Astrocyte of the hippocampus (primary cell): Measurements from ENCODE around the gene IRF2BP2.
"Not testable (repeated sequence)": the region's sequence is repeated elsewhere in the genome, so short reads cannot be mapped to it uniquely, and the experiment has no call there.

ENCODE experiments used
- DNase-seq: peaks from one replicate; pipeline ENCODE4 v3.0.0; 2011; ENCODE audit warnings: low read depth, low spot score

IRF2BP2 gene

DNA sequence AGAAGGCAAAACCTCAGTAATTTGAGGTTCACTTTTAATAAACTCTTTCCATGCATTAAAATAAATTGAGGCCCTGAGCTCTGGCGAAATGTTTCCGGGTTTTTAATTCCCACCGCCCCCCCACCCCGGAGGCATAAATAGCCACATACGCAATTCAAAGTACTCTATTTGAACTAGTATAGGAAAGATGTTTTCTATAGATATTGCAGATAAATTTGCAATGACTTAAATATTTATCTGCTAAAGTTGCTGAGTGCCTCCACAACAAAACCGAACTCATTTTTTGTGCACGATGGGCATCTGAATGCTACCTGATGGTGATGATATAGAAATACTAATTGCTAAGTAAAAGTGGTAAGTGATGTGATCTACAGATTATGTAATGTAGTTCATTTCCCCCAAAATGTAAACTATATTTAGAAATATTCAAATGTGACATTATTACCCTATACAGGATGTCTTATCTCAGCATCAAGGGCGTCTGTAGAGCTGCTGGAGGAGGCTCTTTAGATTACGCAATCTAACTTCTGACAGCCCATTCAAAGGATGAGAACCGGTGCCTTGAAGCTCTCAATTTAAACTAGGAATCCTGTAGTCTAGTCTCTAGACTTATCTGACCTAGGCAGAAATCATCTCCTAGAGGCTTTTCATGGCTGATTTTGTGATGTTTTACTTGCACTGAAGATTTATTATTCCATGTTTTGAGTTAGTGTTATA lies 8.5 kb downstream of the IRF2BP2 start:
- DNase-seq, result peak; percentile 47

DNA sequence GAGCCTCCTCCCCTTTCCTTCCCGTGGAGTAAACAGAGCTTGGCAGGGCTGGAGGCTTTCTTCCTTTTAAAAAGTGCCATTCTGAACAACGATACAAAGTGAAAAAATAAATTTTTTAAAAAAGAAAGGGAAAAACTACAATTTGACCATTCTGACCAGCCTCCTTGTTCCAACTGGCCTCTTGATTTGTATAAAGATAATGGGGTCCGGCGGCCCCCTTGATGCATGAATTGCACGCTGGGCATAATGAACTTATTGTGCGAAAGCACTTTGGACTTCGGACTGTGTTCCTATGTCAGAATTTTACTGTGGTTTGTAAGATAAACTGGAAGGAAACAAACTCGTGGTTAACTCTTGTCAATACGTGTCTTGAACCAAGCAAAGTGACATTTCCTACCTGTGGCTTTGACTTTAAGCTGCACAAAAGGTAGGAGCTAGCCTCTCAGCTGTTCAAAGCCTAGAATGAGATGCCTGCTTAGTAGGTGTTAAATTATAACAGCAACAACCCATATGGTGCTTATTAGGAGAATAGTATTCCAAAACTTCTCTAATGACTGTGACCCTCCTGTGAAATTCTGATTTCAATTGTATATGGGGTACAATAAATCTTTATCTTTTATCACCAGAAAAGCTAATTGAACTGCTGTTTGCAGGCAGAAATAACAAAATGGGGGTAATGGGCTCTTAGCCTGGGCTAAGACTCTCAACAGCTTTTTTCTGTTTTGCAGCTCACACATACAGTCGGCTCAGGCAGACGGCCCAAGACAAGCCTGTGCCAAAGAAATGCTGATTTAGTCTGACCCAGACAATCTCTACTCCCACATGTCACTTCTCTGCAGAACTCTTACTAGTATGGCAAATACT lies 9.3 kb downstream of the IRF2BP2 start:
- DNase-seq, result peak; percentile 67

DNA sequence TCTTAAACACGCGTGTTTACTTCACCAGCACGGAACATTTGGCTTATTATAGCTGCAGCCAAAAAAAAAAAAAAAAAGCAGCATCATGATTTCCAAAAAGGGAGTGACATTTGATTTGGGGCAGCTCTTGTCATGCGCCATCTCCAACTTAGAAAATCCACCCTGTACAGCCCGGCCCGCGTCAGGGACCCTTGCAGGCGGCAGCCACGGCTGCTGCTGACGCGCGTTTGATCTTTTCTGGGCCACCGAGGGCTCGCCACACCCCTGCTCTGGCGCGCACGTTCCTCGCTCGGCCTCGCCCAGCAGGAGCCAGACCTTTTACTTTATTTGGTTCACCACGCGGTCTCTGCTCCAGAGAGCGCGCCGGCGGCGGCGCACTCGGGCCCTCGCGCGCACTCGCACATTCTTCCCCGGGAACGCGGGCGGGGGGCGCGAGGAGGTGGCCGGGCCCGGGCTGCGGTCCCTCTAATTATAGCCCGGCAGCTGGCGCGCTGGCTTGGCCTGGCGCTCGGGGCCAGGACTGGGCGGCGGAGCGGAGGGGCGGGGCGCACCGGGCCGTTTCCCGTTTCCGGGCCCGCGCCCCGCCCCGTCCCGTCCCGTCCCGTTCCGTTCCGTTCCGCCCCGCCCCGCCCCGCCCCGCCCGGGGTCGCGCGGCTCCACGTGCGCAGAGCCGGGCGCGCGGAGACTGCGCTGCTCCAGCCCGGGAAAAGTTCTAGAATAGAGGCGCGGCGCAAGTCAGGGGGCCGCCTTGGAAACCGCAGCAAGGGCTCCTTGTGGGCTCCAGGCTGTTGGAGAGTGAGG lies 10.2 kb downstream of the IRF2BP2 start:
- DNase-seq, result peak; percentile 96

DNA sequence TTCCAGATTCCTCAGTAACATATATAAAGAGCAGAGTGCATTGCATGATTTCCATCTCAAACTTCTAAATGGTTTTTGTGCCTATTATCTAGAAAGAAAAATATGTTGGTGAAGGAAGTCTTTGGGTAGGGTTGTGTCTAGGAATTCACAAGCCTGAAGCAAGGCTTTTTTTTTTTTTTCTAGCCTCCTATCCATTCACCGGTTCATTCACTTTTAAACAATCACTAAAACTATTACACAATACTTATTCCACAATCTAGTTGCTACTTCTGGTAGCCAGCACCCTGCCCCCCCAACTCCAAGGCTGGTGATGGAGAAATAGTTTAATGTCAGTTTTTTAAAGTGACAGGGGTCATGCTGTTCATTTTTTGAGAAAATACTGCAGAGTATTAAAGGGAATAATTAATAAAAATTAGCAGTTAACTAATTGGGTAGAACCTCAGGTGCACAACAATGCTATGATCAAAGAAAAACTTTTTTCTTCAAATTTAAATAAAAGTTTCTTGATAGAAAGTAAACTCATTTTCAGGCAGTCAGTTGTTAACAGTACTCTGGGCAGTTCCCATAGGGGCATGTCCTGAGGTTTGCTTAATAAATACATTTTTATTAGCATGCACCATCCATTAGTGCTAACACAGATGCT lies 10.9 kb downstream of the IRF2BP2 start:
- DNase-seq, result peak; percentile 27

DNA sequence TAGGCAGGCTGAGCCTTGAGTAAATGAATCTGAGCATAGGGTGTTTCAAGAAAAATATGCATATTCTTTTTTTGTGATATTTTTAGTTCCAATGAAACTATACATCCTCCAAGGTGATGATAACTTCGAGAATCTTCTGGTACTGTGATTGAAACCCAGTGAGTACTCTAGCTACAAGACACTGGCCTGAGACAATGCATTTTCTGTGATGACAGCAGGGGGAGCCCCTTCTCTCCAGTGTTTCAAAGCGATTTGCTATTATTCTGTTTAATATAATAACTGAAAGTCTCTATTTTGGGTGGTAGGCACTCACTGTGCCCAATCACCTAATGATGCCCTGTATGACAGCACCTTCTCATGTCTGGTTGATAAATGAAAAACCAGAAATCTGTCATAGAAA lies 12.1 kb downstream of the IRF2BP2 start:
- DNase-seq, result peak; percentile 57

DNA sequence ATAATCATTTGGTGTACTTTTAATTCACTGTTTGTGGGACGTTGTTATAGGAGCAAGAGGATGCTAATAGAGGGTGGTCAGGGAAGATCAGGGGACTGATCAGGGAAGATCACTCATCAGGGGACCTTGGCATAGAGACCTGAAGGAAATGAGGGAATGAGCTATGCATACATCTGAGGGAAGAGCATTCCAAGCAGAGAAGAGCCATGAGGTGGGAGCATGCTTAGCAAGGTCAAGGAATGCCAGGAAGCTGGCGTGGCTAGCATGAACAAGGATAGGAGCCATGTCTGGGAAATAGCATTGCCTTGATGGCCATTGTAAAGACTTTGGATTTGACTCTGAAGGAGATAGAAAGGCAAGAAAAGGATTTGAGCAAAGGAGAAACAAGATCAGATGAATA lies 14.1 kb downstream of the IRF2BP2 start:
- no peak for DNase-seq

DNA sequence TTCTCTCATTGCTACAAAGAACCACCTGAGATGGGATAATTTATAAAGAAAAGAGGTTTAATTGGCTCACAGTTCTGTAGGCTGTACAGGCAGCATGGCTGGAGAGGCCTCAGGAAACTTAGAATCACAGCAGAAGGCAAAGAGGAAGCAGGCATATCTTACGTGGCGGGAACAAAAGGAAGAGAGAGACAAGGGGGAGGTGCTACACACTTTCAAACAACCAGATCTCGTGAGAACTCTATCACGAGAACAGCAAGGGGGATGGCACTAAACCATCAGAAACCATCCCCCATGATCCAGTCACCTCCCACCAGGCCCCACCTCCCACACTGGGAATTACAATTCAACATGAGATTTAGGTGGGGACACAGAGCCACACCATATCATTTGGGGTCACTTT lies 15.4 kb downstream of the IRF2BP2 start:
- not testable (repeated sequence) for DNase-seq

DNA sequence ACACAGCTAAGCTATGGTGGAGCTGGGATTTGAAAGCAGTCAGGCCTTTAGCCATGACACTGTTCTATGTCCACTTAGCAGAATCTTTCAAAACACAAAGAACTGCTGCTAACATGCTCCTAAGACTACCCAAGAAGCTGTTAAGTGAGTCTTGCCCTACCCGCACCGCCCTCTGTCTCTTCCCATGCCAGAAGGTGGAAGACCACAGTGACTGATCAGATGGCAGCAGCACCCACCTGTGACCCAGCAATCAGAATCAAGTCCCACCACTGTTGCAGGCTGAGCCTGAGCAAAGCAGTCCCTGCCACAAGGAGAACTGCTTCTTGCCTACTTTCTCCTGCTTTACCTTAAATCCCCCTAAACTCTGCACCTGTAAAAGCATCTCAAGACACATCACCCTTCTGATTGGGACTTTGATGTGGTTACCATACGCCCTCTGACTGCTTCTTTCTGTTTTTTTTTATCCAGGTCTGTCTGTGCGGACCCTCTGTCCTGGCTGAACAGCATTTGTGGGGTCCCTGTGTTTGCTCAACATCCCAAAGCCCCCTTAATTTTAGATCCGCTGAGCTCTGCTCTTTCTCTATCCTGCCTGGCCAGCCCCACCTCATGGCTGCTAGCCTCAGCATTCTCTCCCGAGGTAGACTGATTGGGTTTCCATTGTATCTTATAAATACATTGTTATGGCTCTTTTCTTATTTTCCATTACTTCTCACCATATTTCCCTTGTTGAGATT lies 16.0 kb downstream of the IRF2BP2 start:
- no peak for DNase-seq

DNA sequence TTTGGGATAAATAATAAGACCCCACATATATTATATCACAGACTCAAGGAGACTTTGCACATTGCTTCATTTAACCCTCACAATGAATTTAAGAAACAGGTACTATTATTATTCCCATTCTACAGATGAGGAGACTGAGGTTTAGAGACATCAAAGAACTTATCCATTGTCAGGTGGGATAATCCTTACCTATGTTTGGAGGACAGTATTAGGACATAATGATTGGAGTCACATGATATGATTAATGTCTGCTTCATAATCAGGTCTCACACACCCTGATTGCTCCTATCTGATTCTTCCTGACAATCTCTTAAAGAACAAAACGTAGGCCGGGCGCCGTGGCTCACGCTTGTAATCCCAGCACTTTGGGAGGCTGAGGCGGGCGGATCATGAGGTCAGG lies 16.9 kb downstream of the IRF2BP2 start:
- DNase-seq, result no peak

DNA sequence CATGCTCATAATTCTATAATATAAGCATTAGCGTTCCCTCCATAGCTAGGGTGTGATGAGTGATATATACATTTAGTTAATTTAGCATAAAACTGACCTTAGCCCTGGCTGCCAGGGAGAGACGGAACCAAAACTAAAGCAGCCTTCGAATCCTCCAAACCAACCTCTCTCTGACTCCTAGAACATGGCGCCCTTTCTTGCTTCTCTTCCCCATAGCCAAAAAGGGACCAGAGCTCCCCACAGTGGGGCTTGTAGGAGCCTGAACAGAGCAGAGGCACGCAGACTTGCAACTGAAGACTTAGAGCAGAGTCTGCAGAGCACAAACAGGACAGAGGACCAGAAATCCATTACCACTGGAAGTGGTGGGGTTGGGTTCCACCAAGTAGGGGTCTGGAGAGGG lies 17.7 kb downstream of the IRF2BP2 start:
- no peak for DNase-seq

DNA sequence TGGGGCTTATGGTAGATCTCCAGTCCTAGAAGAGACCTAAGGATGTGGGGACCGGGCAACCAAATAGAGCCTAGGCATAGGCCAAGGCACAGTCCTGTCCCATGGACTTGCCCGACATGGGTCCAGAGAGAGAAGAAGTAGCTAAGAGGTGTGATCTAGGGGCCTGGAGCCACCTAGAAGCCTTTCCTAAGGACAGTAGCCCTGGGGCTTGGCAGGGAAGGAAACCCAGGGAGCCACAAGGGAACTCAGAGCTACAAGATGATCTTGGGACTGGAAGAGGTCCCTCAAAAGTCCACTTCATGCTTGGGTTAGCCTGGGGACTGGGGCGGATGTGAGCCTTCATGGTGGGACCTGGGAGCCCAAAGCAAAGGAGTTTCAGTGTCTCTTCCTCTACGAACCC lies 18.8 kb downstream of the IRF2BP2 start:
- no peak for DNase-seq

DNA sequence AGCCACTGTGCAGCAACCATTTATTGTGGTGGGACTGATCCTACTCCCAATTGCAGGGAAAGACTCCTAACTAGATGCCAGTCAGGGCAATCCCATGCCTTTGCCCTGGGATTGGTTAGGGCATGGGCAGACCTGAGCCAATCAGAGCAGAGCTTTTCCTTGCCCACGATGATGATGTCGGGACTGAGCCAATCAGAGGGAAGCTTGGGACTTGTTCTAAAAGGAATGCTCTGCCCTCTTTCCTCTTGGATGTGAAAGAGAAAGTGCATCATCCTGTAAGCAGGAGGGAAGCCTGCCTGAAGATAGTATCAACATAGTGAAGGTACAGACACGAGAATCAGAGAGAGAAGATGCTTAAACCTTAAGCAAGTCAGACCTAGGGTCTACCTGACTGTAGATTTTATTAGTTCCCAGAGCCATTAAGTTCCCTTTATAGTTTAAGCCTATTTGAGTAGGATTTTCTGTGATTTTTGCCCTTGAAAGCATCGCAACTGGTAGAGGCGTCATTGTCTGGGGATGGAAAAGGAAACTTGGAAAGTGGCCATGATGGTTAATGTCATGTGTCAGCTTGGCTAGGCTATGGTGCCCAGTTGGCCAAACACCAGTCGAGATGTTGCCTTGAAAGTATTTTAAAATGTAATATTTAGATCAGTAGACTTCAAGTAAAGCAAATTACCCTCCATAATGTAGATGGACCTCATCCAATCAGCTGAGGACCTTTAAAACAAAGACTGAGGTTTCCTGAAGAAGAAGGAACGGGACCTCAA lies 19.9 kb downstream of the IRF2BP2 start:
- DNase-seq, result no peak

DNA sequence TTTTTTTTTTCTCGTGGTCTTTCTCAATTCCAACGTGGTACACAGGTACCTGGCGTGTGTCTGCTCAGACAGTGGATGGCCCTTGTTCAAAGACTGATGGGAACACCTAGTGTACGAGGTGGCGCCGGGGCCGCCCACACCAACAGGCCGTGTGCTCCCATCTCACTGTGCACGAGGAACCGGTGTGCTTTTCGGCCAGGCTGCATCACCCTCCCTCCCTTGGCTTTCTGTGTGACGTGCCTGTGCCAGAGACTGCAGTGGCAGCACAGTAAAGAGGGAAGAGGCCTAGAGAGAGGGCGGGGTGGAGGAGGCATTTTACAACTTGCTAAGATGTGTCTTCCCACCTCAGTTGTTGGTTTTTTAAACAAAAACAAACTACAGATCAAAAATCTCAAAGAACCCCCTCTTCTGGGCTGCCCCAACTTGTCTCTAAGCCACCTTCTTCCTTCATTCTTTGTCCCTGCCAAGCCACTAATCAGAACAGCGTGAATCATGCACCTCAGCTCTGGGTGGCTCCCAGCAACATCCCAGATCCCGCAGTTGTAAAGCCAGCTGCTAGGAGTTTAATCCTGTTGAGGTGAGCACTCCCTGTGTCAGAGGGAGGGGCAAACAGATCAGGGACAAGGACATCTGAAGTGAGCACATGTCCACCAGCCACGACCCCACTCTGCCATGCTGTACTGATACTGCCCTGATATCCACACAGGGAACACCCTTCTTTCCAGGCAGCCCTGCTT lies 20.7 kb downstream of the IRF2BP2 start:
- DNase-seq, result peak; percentile 69

DNA sequence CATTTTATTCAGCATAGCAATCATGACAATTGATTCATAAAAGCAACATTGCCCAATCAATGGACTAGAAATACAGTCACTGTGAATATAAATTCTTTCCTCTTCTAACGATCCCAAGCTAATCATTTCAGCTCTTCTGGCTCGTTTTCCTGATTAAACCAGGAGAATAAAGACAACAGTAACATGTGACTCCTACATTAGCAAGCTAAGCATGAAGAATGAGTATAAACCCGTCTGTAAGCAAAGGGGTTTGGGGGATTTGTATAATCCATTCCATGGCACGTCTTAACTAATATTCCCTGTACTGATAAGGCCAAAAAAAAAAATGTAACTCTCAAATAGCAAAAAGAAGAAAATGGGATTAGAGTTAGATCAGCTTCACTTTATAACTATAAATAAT lies 21.6 kb downstream of the IRF2BP2 start:
- DNase-seq, result no peak

DNA sequence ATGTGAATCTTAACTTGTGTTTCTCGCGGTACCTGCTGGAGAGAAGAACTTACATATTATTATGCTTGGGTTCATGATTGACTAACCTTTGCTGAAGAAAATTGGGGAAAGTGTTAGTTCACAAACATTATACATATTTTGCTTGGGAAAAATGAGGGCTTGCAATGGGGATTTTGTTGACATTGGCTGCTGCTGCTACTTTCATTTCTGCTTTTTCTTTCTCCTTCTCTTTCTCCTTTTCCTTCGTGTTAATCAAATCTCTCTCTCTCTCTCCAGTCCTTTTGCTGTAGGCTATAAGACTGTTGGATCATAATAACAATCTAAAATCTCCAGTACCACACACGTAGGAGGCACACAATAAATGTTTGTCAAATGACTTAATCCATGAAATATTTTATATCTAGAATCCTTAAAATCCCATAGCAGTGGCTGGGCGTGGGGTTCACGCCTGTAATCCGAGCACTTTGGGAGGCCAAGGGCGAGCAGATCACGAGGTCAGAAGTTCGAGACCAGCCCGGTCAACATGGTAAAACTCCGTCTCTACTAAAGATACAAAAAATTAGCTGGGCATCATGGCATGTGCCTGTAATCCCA lies 23.0 kb downstream of the IRF2BP2 start:
- DNase-seq, result no peak

DNA sequence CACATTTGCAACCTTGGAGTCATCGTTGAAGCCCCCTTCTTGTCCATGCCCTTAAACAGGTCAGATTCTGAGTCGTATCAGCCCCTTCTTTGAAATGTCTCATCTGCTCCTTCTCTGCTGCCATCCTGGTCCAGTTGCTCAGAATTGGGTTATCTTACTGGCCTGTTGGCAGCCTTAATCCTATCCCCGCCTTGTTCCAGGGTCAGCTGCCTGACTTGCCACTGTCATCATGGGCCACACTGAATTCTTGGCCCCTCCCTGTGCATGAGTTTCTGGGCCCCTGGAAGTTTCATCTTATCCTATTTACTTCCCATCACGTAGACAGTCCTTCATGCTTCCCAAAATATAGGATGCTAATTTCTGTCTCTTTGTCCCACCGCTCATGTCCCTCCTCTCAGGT lies 23.7 kb downstream of the IRF2BP2 start:
- no peak for DNase-seq

DNA sequence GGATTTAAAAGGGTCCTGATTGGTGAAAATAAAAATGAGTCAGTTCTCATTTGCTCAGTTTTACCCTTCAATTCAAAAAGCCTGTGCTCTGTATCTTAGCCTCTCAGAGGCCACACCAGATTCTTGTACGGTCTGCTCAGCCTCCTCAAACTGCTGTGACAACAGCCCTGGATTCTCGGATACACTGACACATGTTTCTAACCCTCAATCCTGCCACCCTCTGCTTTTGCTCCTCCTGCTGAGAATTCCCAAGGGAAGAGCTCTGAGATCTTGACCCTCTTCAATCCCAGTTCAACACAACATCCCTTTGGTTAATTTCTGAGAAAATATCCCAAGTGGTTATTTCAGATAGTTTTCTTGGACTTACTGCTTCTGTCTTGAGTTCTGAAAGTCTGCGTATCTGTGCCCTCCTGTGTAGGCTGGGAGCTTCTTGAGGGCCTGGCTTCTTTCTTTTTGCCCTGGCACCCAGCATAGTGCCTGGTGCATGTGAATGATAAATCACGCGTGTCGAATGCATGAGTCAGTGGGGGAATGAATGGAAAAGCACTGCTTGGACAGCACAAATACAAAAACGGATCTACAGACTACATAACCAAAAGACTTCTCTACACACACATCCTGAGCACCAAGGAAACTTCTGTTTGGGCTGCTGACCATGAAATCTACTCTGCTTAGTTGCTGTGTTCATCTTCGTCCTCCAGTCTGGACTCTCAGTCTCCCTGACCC lies 24.5 kb downstream of the IRF2BP2 start:
- peak; percentile 80 for DNase-seq

DNA sequence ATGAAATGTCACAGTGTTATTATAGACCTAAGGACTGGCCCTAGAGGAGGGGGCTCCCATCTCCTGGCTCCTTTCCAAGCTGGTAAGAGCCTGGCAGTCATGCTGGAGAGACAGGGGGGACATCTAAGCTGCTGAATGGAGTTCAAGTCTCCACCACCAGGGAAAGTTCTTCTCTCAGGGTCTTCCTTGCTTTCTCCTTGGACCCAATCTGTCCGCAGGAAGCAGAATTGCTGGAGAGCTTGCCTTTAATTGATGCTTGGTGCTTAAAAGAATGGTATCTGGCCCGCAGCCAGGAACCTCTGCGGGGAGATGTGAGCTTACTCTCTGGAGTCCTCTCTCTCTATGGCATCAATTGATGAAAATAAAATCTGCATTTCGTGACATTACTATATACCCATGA lies 25.1 kb downstream of the IRF2BP2 start:
- DNase-seq, result peak; percentile 81

DNA sequence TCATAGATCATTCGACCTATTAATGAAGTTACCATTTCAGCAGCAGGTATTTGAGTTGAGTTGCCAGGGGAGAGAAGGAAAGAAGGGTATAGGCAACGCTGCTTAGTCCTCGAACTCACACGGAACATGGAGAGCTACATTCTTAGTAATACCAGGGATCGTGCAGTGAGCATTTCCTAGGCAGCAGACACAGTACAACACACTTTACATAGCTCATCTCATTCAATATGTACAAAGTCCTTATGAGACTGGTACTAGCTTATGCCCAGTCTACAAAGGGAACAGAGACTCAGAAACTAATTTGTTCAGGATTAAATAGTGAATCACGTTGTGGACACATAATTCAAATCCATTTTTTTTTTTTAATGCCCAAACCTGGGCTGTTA lies 25.6 kb downstream of the IRF2BP2 start:
- no peak for DNase-seq
